GM19025 (cell line): ENCODE data around the gene FAT3.

Source experiments
- ATAC-seq: cut with Tn5 transposase; IDR thresholded peaks from one replicate; pipeline ENCODE4 v1.9.1; 2021; ENCODE audit warnings: mild to moderate bottlenecking, low read depth, moderate library complexity; ENCODE audit not compliant: unreplicated experiment

Gene FAT3

DNA sequence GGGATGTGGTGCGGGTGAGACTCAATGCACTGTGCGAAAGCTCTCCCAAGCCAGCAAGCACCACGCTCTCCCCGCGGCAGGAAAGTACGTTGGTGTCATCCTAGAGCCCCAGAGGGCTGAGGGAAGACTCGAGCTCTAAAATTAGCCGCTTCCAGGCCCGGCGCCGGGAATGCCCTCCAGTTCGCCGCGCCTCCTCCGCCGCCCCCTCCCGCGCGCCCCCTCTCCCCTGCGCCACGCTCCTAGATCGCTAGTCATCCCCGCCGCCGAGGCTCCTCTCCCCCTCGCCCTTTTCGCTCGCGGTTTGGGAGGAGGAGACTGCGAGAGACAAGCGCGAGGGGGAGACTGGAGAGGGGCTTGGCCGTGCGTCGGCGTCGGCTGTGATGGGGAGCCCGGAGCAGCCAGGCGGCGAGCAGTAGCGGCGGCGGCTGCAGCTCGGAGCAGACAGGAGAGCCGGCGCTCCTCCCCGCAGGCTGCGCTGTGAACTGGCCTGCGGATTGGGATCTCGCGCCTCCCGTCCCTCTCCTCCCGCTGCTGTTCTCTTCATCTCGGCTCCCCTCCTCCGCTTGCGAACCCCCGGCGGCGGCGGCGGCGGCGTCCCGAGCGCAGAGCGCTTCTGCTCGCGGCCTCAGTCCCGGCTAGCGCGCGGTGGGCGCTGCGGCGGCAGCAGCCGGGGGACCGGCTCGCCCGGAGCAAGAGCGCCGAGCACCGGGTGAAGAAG lies at the start of gene FAT3:
FAT3 (plus strand) TSS at position 412 of the 718 bp plus-strand sequence. CDS start 127,295 bp downstream, outside the sequence.
- no peak for ATAC-seq

DNA sequence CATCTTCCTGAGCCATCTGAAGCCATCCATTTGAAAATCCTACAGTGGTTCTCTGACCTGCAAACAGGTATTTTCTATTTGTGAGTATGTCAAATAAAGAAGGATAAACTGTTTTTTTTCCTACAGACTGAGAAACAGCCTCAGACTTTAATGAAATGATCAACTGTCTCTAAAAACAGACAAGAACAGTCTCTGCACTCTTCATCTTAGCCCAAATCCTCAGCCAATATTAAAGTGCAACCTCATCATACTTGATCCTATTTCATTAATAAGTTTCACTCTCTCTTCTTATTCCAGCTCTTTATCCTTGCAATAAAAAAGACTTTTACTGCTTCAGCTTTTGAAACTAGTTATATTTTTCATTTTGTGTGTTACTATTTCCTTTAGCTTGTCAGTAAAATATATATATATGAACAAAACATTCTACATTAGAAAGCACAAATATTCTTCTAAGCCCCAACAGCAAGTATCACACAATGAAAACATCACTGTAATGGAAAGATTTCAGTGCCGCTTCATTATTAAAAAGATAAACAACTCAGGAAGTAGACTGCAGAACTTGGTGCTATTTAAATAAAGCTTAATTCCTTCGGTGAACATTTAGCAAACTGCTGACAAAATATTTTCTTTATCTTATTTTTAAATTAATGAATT lies 45.5 kb upstream of the FAT3 start:
- no peak for ATAC-seq

- ATAC-seq, result no peak
Observed at GRCh38 chr11:92180226-92180625, 44.4 kb upstream of the FAT3 start.

- no peak for ATAC-seq
Observed at GRCh38 chr11:92180664-92181251, 43.9 kb upstream of the FAT3 start.

DNA sequence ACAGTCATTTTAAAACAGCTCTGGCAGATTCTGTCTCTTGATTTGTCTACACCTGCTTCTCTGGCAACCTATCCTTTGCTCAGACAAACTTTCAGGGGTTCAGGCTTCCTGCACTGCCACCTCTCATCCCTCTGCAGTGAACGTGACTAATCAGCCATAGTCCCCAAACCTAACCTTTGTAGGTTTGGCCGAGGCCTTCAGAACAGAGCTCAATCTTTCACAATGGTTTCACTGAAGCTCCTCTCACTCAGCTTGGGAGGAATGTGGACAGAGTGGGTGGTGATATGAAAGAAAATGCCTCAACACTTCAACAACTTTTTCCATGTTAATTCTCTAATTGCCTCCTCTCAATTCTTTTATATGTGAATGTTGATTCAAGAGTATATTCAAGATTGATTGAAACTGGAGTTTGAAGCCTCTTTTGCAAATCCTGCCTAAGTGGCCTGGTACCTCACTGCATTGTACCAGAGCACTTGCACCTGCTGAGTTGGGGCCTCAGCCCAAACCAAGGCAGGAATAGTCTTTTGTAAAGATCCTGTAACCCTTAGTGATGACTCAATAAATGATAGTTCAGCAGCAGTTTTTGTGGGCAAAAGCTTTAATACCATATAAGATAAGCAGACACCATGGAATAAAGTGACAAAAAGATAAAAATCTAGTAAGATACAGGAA lies 33.9 kb upstream of the FAT3 start:
- ATAC-seq, result no peak

- no peak for ATAC-seq
Observed at GRCh38 chr11:92192141-92192540, 32.5 kb upstream of the FAT3 start.

GRCh38 chr11:92198268-92198667 lies 26.4 kb upstream of the FAT3 start:
- no peak for ATAC-seq

- ATAC-seq, result no peak
Observed at GRCh38 chr11:92199991-92200390, 24.6 kb upstream of the FAT3 start.

DNA sequence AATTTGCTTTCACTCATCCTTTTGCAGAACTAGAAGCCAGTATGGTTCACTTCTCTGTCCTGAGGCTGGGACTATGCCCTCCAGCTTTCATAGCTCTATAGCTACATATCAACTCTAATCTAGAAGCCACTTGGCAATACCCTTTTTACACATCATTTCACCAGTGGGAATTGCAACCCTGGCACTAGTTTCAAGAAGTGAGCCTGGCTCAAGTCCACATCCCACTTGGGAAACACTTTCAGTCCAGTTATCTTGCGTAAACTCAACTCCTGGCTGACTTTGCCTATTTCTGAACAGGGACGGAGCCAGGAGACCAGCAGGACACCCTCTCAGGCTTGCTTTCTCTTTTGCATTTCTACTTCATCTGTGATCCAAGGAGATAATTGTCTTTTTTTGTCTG lies 19.9 kb upstream of the FAT3 start:
- ATAC-seq, result no peak

DNA sequence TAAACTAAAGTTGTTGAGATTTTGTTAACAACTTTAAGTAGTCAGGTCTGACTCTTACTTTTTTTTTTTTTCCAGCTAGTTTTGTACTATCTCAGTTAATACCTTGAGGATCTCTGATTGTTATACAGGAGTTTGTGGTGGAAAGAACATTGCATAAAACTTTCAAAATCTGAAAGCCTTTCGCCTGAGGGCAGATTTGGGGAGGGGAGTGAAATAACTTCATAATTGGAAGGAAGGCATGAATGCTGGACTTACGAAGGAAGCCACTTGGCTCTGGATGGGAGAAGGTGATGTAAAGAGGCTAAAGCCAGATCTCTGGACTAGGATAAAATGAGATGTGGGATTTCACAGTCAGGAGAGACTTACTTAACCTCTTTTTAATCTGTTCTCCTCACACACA lies 18.2 kb upstream of the FAT3 start:
- no peak for ATAC-seq

GRCh38 chr11:92211576-92212167 lies 12.9 kb upstream of the FAT3 start:
- ATAC-seq, result no peak

DNA sequence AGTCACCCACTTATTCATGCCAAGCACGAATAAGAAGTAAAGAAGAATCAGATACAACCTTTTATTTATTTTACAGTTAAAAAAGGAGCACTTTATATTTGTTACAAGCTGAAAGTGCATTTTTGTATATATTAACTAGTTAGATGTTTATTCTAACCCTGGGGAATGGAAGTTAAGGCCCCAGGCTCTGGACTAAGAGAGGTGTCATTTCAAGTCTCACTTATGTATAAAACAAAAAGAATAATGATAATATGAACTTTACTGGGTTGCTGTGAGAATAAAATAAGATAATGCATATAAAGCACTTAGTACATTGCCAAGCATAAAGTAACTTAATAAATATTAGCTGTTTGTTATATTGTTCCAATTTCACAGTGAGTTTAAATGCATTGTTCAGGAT lies 12.1 kb upstream of the FAT3 start:
- no peak for ATAC-seq

DNA sequence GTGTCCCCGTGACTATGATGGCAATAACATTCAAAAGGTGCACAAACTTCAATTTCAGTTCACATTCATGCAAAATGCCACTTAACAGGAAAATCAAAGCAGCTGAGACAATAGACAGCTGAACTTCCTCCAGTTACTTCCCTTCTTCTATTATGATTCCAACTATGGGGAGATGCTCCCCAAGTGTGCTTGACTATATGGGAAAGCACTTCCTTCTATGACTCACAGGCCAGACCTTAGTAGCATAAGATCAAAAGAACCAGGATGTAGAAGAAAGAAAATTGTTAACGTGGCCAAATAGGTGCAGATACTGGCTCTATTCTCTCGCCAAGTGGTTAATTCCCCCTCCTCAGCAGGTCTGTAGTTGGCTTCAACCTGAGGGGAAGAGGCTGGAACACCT lies 7.8 kb upstream of the FAT3 start:
- ATAC-seq, result no peak

GRCh38 chr11:92219476-92219875 lies 5.1 kb upstream of the FAT3 start:
- ATAC-seq, result no peak

GRCh38 chr11:92222701-92223100 lies 1.9 kb upstream of the FAT3 start:
- no peak for ATAC-seq

GRCh38 chr11:92224054-92224406 lies 588 bp upstream of the FAT3 start:
- no peak for ATAC-seq

- ATAC-seq, result no peak
Observed at GRCh38 chr11:92225125-92225567, 528 bp downstream of the FAT3 start.

GRCh38 chr11:92225568-92226330 lies 1.1 kb downstream of the FAT3 start:
- no peak for ATAC-seq

- no peak for ATAC-seq
Observed at GRCh38 chr11:92226331-92227229, 2.0 kb downstream of the FAT3 start.
